H9 (cell line): ENCODE measurements around the gene LDLRAD4. TPM values are rescaled to one million over a fixed set of nuclear protein-coding genes. Genes with fewer than 3 reads are reported as not detected.

Source experiments
- DNase-seq: peaks from one replicate; pipeline ENCODE4 v3.0.0-alpha.2; 2017
- H2AFZ ChIP-seq: one replicate; pipeline ENCODE4 v1.6.1; 2013; ENCODE audit warnings: mild to moderate bottlenecking, low read length, control low read depth, moderate library complexity
- H2AK5ac ChIP-seq: 2 replicates; pipeline ENCODE4 v1.6.1; 2013; ENCODE audit warnings: low read length, control low read depth, mixed read lengths; ENCODE audit not compliant: insufficient read length
- H2BK120ac ChIP-seq: one replicate; pipeline ENCODE4 v1.6.1; 2013; ENCODE audit warnings: low read depth, mild to moderate bottlenecking, low read length, control low read depth, inconsistent platforms; ENCODE audit not compliant: poor library complexity, severe bottlenecking
- H2BK12ac ChIP-seq: 2 replicates; pipeline ENCODE4 v1.6.1; 2013; ENCODE audit warnings: low read length, control low read depth, mixed read lengths, low read depth; ENCODE audit not compliant: insufficient read length
- H2BK15ac ChIP-seq: 2 replicates; pipeline ENCODE4 v1.6.1; 2013; ENCODE audit warnings: low read depth, low read length, control low read depth
- H2BK20ac ChIP-seq: one replicate; pipeline ENCODE4 v1.6.1; 2013; ENCODE audit warnings: low read depth, mild to moderate bottlenecking, low read length, control low read depth, inconsistent platforms; ENCODE audit not compliant: poor library complexity, severe bottlenecking
- H2BK5ac ChIP-seq: 2 replicates; pipeline ENCODE4 v1.6.1; 2013; ENCODE audit warnings: low read length, control low read depth, mixed read lengths; ENCODE audit not compliant: insufficient read length
- H3K14ac ChIP-seq: 2 replicates; pipeline ENCODE4 v1.6.1; 2013; ENCODE audit warnings: low read length, control low read depth; ENCODE audit not compliant: insufficient read depth
- H3K18ac ChIP-seq: 2 replicates; pipeline ENCODE4 v1.6.1; 2013; ENCODE audit warnings: low read depth, mild to moderate bottlenecking, mixed read lengths, low read length, control low read depth; ENCODE audit not compliant: insufficient read length
- H3K23ac ChIP-seq: 2 replicates; pipeline ENCODE4 v1.6.1; 2013; ENCODE audit warnings: low read length, control low read depth, mixed read lengths, low read depth; ENCODE audit not compliant: insufficient read length
- H3K23me2 ChIP-seq: 2 replicates; pipeline ENCODE4 v1.6.1; 2013; ENCODE audit warnings: low read depth, mild to moderate bottlenecking, mixed read lengths, low read length, control low read depth; ENCODE audit not compliant: insufficient read length, poor library complexity, severe bottlenecking
- H3K27ac ChIP-seq: 2 replicates; pipeline ENCODE4 v1.5.1; 2013; ENCODE audit warnings: low read length, control low read depth, mixed read lengths, low read depth; ENCODE audit not compliant: insufficient read length
- H3K27me3 ChIP-seq: 2 replicates; pipeline ENCODE4 v1.6.1; 2013; ENCODE audit warnings: low read length, control low read depth, inconsistent platforms; ENCODE audit not compliant: insufficient read depth
- H3K4ac ChIP-seq: 2 replicates; pipeline ENCODE4 v1.6.1; 2013; ENCODE audit warnings: low read depth, mild to moderate bottlenecking, control low read depth, inconsistent platforms, low read length, moderate library complexity
- H3K4me1 ChIP-seq: 2 replicates; pipeline ENCODE4 v1.6.1; 2013; ENCODE audit warnings: low read length, control low read depth, inconsistent platforms; ENCODE audit not compliant: insufficient read depth
- H3K4me2 ChIP-seq: 2 replicates; pipeline ENCODE4 v1.6.1; 2013; ENCODE audit warnings: low read length, control low read depth, mixed read lengths; ENCODE audit not compliant: insufficient read length, insufficient read depth
- H3K56ac ChIP-seq: 2 replicates; pipeline ENCODE4 v1.6.1; 2013; ENCODE audit warnings: low read depth, mild to moderate bottlenecking, mixed read lengths, low read length, control low read depth; ENCODE audit not compliant: insufficient read length
- H3K79me1 ChIP-seq: 2 replicates; pipeline ENCODE4 v1.6.1; 2013; ENCODE audit warnings: low read depth, mild to moderate bottlenecking, moderate library complexity, low read length, control low read depth, inconsistent platforms; ENCODE audit not compliant: insufficient read depth, poor library complexity, severe bottlenecking
- H3K79me2 ChIP-seq: 2 replicates; pipeline ENCODE4 v1.6.1; 2013; ENCODE audit warnings: low read length, control low read depth, inconsistent platforms; ENCODE audit not compliant: insufficient read depth
- H3K9ac ChIP-seq: 2 replicates; pipeline ENCODE4 v1.6.1; 2013; ENCODE audit warnings: low read length, control low read depth, mixed read lengths; ENCODE audit not compliant: insufficient read length; ENCODE audit errors: extremely low read depth
- H3K9me3 ChIP-seq: one replicate; pipeline ENCODE4 v1.6.1; 2013; ENCODE audit warnings: low read depth, low read length, inconsistent platforms; ENCODE audit not compliant: control insufficient read depth
- H3T11ph ChIP-seq: one replicate; pipeline ENCODE4 v1.6.1; 2013; ENCODE audit warnings: mild to moderate bottlenecking, low read length, control low read depth, inconsistent platforms
- H4K20me1 ChIP-seq: one replicate; pipeline ENCODE4 v1.6.1; 2013; ENCODE audit not compliant: control insufficient read depth, insufficient read length, insufficient read depth
- H4K5ac ChIP-seq: 2 replicates; pipeline ENCODE4 v1.6.1; 2013; ENCODE audit warnings: low read depth, mild to moderate bottlenecking, mixed read lengths, low read length, control low read depth; ENCODE audit not compliant: insufficient read length
- H4K8ac ChIP-seq: replicated peaks from 2 replicates; pipeline ENCODE4 v1.6.1; 2013; ENCODE audit warnings: low read length, control low read depth, mixed read lengths, low read depth; ENCODE audit not compliant: insufficient read length
- H4K91ac ChIP-seq: 2 replicates; pipeline ENCODE4 v1.6.1; 2013; ENCODE audit warnings: low read depth, mild to moderate bottlenecking, moderate library complexity, mixed read lengths, low read length, control low read depth; ENCODE audit not compliant: insufficient read length
- H3K27ac Mint-ChIP-seq, 3 experiments: 2 replicates in 2 of 3; 3 replicates in 1 of 3; pipeline ENCODE4 v1.8.0; 2020 to 2021; ENCODE audit warnings: mixed read lengths in 3 of 3, mild to moderate bottlenecking in 1 of 3, moderate library complexity in 1 of 3
- H3K27me3 Mint-ChIP-seq: 2 replicates; pipeline ENCODE4 v1.8.0; 2021; ENCODE audit warnings: low read depth, mild to moderate bottlenecking, moderate library complexity, mixed read lengths
- H3K36me3 Mint-ChIP-seq, 3 experiments: 2 replicates in 2 of 3; 3 replicates in 1 of 3; pipeline ENCODE4 v1.8.0; 2020 to 2021; ENCODE audit warnings: low read depth in 3 of 3, mixed read lengths in 3 of 3; ENCODE audit not compliant: insufficient read depth in 1 of 3
- H3K4me1 Mint-ChIP-seq, 2 experiments: 2 replicates each; pipeline ENCODE4 v1.8.0; 2020; ENCODE audit warnings: mixed read lengths in 2 of 2
- H3K4me3 Mint-ChIP-seq, 2 experiments: 2 replicates in 1 of 2; 3 replicates in 1 of 2; pipeline ENCODE4 v1.8.0; 2020 to 2021; ENCODE audit warnings: mild to moderate bottlenecking in 2 of 2, mixed read lengths in 2 of 2, moderate library complexity in 1 of 2
- H3K9me3 Mint-ChIP-seq, 2 experiments: 2 replicates in 1 of 2; 3 replicates in 1 of 2; pipeline ENCODE4 v1.8.0; 2020; ENCODE audit warnings: mild to moderate bottlenecking in 2 of 2, mixed read lengths in 2 of 2, moderate library complexity in 1 of 2
- WGBS: extraction: QIAGEN DNeasy Blood & Tissue Kit; methylation state at CpG from one replicate; pipeline ENCODE4 v1.1.7; 2013; ENCODE audit warnings: missing lambda C conversion rate, low lambda C conversion rate, mixed read lengths; ENCODE audit not compliant: insufficient read length; ENCODE audit errors: extremely low coverage; 5-methylcytosine and 5-hydroxymethylcytosine counted together
- total RNA-seq: library from RNA; stranded (reverse); gene quantifications from 2 replicates; pipeline ENCODE4 v1.2.1, GENCODE V29; 2021
- TF ChIP-seq, protein P1 (sequence below): fragments of 200-600 bp; sonication (generic); conservative IDR thresholded peaks from 3 replicates; pipeline ENCODE4 v1.8.0; 2021; ENCODE audit warnings: antibody characterized with exemption, mild to moderate bottlenecking

The LDLRAD4 gene
- total RNA-seq, 1 experiment from 2014 or later = 3.9 TPM

DNA sequence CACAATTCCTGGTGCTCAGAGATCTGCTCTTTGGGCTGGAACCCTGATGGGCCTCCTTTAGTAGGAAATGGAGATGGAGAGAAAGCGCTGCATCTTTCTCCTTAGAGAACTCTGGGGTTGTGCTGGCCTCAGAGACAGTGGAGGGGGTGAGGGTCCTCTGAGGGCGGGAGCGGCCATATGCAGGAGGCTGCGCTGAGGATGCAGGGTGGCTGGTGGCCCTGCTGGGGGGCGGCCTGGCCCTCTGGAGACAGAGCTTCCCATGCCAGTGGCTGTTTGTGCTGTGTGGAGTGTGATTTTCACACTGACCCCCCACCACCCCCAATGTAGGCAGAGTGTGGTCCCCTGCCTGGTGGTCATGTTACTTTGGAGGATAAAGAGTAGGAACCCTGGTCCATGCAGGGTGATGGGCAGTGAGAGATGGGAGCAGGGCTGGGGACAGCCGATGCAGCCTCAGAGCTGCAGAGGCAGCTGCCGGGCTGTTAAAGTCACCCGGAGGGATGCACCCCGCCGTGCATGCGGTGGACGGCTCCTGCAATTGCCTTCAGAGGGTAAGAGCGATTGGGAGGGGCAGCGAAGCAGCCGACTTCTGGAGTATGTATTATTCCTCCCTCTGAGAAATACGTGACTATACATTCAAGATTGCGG lies 313.2 kb downstream of the LDLRAD4 start:
- Histone ChIP-seq H2AK5ac (no peak overlapping the region), H3K27me3 (no peaks in the 10 kb centered on the region), H2BK5ac (no peak overlapping the region), H4K8ac (no peak overlapping the region), H2BK12ac (no peak overlapping the region), H3K79me2 (no peaks in the 10 kb centered on the region), H4K5ac (no peak overlapping the region), H3T11ph (no peak overlapping the region), H3K14ac (no peak overlapping the region), H2BK20ac (no peak overlapping the region), H3K4me2 (no peak overlapping the region), H3K27ac (no peak overlapping the region), H3K18ac (no peak overlapping the region), H3K9me3 (no peaks in the 10 kb centered on the region), H2AFZ (no peak overlapping the region), H3K56ac (no peak overlapping the region), H4K91ac (no peak overlapping the region), H2BK120ac (no peak overlapping the region), H4K20me1 (no peaks in the 10 kb centered on the region), H3K23ac (no peak overlapping the region), H3K79me1 (no peaks in the 10 kb centered on the region), H3K9ac (no peak overlapping the region), H3K4me1 (no peaks in the 10 kb centered on the region), H3K4ac (no peak overlapping the region), H3K23me2 (no peaks in the 10 kb centered on the region), H2BK15ac (no peak overlapping the region)
- Mint-ChIP-seq H3K4me3 (no peak overlapping the region), H3K27ac (no peak overlapping the region; a peak in 1 of 7 replicates), H3K27me3 (no peaks in the 10 kb centered on the region; the same call in 1 of the 2 replicates), H3K9me3 (no peaks in the 10 kb centered on the region), H3K4me1 (peaks cover 2 to 5% of the 10 kb centered on the region in 2 experiments; a peak in 1 of 4 replicates), H3K36me3 (no peaks in the 10 kb centered on the region)
- TF ChIP-seq, protein P1, sequence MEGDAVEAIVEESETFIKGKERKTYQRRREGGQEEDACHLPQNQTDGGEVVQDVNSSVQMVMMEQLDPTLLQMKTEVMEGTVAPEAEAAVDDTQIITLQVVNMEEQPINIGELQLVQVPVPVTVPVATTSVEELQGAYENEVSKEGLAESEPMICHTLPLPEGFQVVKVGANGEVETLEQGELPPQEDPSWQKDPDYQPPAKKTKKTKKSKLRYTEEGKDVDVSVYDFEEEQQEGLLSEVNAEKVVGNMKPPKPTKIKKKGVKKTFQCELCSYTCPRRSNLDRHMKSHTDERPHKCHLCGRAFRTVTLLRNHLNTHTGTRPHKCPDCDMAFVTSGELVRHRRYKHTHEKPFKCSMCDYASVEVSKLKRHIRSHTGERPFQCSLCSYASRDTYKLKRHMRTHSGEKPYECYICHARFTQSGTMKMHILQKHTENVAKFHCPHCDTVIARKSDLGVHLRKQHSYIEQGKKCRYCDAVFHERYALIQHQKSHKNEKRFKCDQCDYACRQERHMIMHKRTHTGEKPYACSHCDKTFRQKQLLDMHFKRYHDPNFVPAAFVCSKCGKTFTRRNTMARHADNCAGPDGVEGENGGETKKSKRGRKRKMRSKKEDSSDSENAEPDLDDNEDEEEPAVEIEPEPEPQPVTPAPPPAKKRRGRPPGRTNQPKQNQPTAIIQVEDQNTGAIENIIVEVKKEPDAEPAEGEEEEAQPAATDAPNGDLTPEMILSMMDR = no peak
- no CpG with 5 or more reads among the region's 17 CpGs for WGBS
- no peak for DNase-seq
